ENCODE measurements around the gene GNAI3. TPM values are rescaled to one million over a fixed set of nuclear protein-coding genes. Genes with fewer than 3 reads are reported as not detected.
A peak's percentile ranks its signal among the peaks of the same experiment; 100 is the strongest.

Gene GNAI3
- total RNA-seq, 2 experiments from 2014 or later: 5.1 to 5.4 TPM

DNA sequence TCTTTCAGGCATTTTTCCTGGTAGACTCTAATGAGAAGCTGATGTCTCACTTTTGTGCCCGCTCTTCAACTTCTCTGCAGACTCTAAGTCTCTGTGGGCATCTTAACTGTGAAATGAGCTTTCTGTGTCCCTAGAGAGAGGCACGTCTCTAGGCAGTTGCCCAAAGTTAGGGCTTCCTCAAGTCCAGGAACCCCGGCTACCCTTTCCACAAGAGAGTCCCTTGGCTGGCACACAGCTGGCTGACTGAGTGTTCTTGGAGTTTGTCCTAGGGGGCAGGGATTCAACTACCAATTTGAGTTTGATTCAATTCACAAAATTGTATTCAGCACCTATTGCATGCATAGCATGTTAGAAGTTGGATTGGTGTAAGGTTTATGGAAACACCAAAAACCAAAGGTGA lies 7.3 kb upstream of the GNAI3 start:
- Histone ChIP-seq H3K9me3 (ENCODE audit: control insufficient read depth in 1 of 2, insufficient read depth in 1 of 2, low read length in 2 of 2) (no peaks in the 10 kb centered on the region), H3K27me3 (ENCODE audit: control insufficient read depth in 1 of 2, insufficient read depth in 2 of 2, low read length in 2 of 2) (no peaks in the 10 kb centered on the region), H3K27ac (ENCODE audit: low read depth in 1 of 2, low read length in 2 of 2) (no peak overlapping the region), H3K4me1 (ENCODE audit: insufficient read depth, low read length) (no peaks in the 10 kb centered on the region), H3K4me3 (ENCODE audit: low read length) (no peak overlapping the region), H3K36me3 (ENCODE audit: insufficient read depth, low read length) (no peaks in the 10 kb centered on the region)
- DNase-seq (no peak), ATAC-seq (ENCODE audit: poor library complexity) (no peak)
- no peaks in the 10 kb centered on the region for H3K9me3 Mint-ChIP-seq
- TF ChIP-seq, protein P1, sequence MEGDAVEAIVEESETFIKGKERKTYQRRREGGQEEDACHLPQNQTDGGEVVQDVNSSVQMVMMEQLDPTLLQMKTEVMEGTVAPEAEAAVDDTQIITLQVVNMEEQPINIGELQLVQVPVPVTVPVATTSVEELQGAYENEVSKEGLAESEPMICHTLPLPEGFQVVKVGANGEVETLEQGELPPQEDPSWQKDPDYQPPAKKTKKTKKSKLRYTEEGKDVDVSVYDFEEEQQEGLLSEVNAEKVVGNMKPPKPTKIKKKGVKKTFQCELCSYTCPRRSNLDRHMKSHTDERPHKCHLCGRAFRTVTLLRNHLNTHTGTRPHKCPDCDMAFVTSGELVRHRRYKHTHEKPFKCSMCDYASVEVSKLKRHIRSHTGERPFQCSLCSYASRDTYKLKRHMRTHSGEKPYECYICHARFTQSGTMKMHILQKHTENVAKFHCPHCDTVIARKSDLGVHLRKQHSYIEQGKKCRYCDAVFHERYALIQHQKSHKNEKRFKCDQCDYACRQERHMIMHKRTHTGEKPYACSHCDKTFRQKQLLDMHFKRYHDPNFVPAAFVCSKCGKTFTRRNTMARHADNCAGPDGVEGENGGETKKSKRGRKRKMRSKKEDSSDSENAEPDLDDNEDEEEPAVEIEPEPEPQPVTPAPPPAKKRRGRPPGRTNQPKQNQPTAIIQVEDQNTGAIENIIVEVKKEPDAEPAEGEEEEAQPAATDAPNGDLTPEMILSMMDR (IDR thresholded peaks at IDR 0.05): no peak
- intact Hi-C loops (cut with DNase I, micrococcal nuclease): no loop called here
- no peak overlapping the region for H3K27ac Mint-ChIP-seq
- ChIA-PET CTCF (interaction anchor here (1.7 to 2.1 kb wide), 2 partner anchors 8 to 99 kb away, joined by 6 read pairs; no protein-coding TSS in a partner anchor), POLR2A (interaction anchor here (0.9 kb wide), 1 partner anchor 8 kb away, joined by 3 read pairs; no protein-coding TSS in a partner anchor)
- no peaks in the 10 kb centered on the region for H3K27me3 Mint-ChIP-seq
- peaks cover 1% of the 10 kb centered on the region for H3K4me1 Mint-ChIP-seq (ENCODE audit: low read depth)
- no peak overlapping the region for H3K4me3 Mint-ChIP-seq
- H3K36me3 Mint-ChIP-seq (ENCODE audit: low read depth): no peaks in the 10 kb centered on the region

DNA sequence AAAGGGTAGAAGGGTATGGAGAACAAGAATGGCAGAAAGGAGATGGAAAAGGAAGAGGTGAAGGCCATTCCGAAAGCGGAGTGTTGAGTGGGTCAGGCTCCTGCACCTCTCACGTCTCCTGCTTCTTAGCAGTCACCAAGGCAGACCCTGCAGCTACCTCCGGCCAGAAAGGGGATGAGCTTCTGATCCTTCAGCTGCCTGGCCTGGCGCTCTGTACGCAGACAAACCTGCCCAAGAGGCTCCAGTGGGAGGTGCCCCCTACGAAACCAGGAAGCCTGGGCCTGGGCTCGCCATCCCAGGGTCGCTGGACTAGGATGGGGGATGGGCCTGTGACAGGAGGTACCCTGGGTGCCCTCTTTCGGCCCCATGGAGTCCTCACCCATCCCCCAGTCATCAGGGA lies 5.8 kb upstream of the GNAI3 start:
- H3K27me3 Mint-ChIP-seq: no peaks in the 10 kb centered on the region
- H3K27ac Mint-ChIP-seq: no peak overlapping the region
- H3K9me3 ChIP-seq (ENCODE audit: control insufficient read depth in 1 of 2, insufficient read depth in 1 of 2, low read length in 2 of 2): no peaks in the 10 kb centered on the region
- TF ChIP-seq, protein P1 (IDR thresholded peaks at IDR 0.05): no peak
- H3K4me1 Mint-ChIP-seq (ENCODE audit: low read depth): peaks cover 17% of the 10 kb centered on the region
- peaks cover 9% of the 10 kb centered on the region for H3K4me1 ChIP-seq (ENCODE audit: insufficient read depth, low read length)
- no peak for ATAC-seq (ENCODE audit: poor library complexity)
- ChIA-PET CTCF (interaction anchor here (0.5 to 1.7 kb wide), 2 partner anchors 10 to 60 kb away, joined by 3 to 6 read pairs; no protein-coding TSS in a partner anchor), POLR2A (interaction anchor here (1.0 kb wide), 1 partner anchor 95 kb away, joined by 3 read pairs; no protein-coding TSS in a partner anchor)
- no peak overlapping the region for H3K27ac ChIP-seq (ENCODE audit: low read depth in 1 of 2, low read length in 2 of 2)
- H3K27me3 ChIP-seq (ENCODE audit: control insufficient read depth in 1 of 2, insufficient read depth in 2 of 2, low read length in 2 of 2): no peaks in the 10 kb centered on the region
- H3K4me3 ChIP-seq (ENCODE audit: low read length): no peak overlapping the region
- intact Hi-C loops (cut with DNase I, micrococcal nuclease): no loop called here
- no peak overlapping the region for H3K4me3 Mint-ChIP-seq
- H3K36me3 Mint-ChIP-seq (ENCODE audit: low read depth): peaks cover 6% of the 10 kb centered on the region
- H3K36me3 ChIP-seq (ENCODE audit: insufficient read depth, low read length): no peaks in the 10 kb centered on the region
- H3K9me3 Mint-ChIP-seq: no peaks in the 10 kb centered on the region
- DNase-seq: peak in 1 of 14 experiments; percentile 27

DNA sequence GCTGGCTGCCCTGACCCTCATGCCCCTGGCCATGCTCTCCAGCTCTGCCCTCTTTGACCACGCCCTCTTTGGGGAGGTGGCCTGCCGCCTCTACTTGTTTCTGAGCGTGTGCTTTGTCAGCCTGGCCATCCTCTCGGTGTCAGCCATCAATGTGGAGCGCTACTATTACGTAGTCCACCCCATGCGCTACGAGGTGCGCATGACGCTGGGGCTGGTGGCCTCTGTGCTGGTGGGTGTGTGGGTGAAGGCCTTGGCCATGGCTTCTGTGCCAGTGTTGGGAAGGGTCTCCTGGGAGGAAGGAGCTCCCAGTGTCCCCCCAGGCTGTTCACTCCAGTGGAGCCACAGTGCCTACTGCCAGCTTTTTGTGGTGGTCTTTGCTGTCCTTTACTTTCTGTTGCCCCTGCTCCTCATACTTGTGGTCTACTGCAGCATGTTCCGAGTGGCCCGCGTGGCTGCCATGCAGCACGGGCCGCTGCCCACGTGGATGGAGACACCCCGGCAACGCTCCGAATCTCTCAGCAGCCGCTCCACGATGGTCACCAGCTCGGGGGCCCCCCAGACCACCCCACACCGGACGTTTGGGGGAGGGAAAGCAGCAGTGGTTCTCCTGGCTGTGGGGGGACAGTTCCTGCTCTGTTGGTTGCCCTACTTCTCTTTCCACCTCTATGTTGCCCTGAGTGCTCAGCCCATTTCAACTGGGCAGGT lies 5.0 kb upstream of the GNAI3 start:
- Histone ChIP-seq H3K9me3 (ENCODE audit: control insufficient read depth in 1 of 2, insufficient read depth in 1 of 2, low read length in 2 of 2) (no peaks in the 10 kb centered on the region), H3K4me1 (ENCODE audit: insufficient read depth, low read length) (peaks cover 9% of the 10 kb centered on the region), H3K4me3 (ENCODE audit: low read length) (no peak overlapping the region), H3K27ac (ENCODE audit: low read depth in 1 of 2, low read length in 2 of 2) (no peak overlapping the region), H3K27me3 (ENCODE audit: control insufficient read depth in 1 of 2, insufficient read depth in 2 of 2, low read length in 2 of 2) (no peaks in the 10 kb centered on the region), H3K36me3 (ENCODE audit: insufficient read depth, low read length) (no peaks in the 10 kb centered on the region)
- H3K4me3 Mint-ChIP-seq: no peak overlapping the region
- peaks cover 22% of the 10 kb centered on the region for H3K4me1 Mint-ChIP-seq (ENCODE audit: low read depth)
- TF ChIP-seq, protein P1 (IDR thresholded peaks at IDR 0.05): no peak
- H3K36me3 Mint-ChIP-seq (ENCODE audit: low read depth): peaks cover 14% of the 10 kb centered on the region
- ChIA-PET POLR2A (no interaction called here), CTCF (interaction anchor here (0.5 to 3.7 kb wide), 2 partner anchors 59 to 96 kb away, joined by 3 to 43 read pairs; no protein-coding TSS in a partner anchor)
- peak in 1 of 14 experiments; percentile 28 for DNase-seq
- no peaks in the 10 kb centered on the region for H3K9me3 Mint-ChIP-seq
- ATAC-seq (ENCODE audit: poor library complexity): no peak
- no peak overlapping the region for H3K27ac Mint-ChIP-seq
- intact Hi-C loops (cut with DNase I, micrococcal nuclease): no loop called here
- H3K27me3 Mint-ChIP-seq: no peaks in the 10 kb centered on the region
